SU-DHL-6 (cell line): Measurements from ENCODE around the gene ZXDC.

Experiments used
- H2AFZ ChIP-seq: fragments of 200-600 bp; sonication (generic); 2 replicates; pipeline ENCODE4 v1.6.1; 2014; ENCODE audit warnings: low read depth, mild to moderate bottlenecking, moderate library complexity, mixed read lengths, antibody characterized with exemption, low read length; ENCODE audit not compliant: severe bottlenecking
- H3F3A ChIP-seq: fragments of 200-600 bp; shearing (Covaris generic); 2 replicates; pipeline ENCODE4 v1.6.0; 2016; ENCODE audit warnings: antibody characterized with exemption, mild to moderate bottlenecking; ENCODE audit not compliant: insufficient read depth
- H3K27ac ChIP-seq: fragments of 200-600 bp; sonication (generic); 2 replicates; pipeline ENCODE4 v1.5.1; 2016; ENCODE audit warnings: low read depth, mild to moderate bottlenecking, low read length, moderate library complexity, mixed read lengths
- H3K27me3 ChIP-seq: fragments of 200-600 bp; sonication (generic), shearing (Covaris generic); 2 replicates; pipeline ENCODE4 v1.6.0; 2014; ENCODE audit warnings: mild to moderate bottlenecking, low read length
- H3K36me3 ChIP-seq: fragments of 200-600 bp; sonication (generic); 2 replicates; pipeline ENCODE4 v1.6.1; 2014; ENCODE audit warnings: mild to moderate bottlenecking, low read length, mixed read lengths
- H3K4me2 ChIP-seq: fragments of 300-600, 200-600 bp; shearing (Covaris generic), sonication (generic); 2 replicates; pipeline ENCODE4 v1.6.0; 2014; ENCODE audit warnings: low read length, low read depth, mild to moderate bottlenecking; ENCODE audit not compliant: poor library complexity, severe bottlenecking
- H3K4me3 ChIP-seq: fragments of 200-600 bp; sonication (generic); 2 replicates; pipeline ENCODE4 v1.5.1; 2014; ENCODE audit warnings: antibody characterized with exemption, low read length, mild to moderate bottlenecking, mixed read lengths; ENCODE audit not compliant: insufficient read depth, poor library complexity, severe bottlenecking
- H3K79me2 ChIP-seq: fragments of 200-600 bp; sonication (generic); 2 replicates; pipeline ENCODE4 v1.6.1; 2014; ENCODE audit warnings: mild to moderate bottlenecking, low read length, moderate library complexity; ENCODE audit not compliant: insufficient read depth
- H3K9ac ChIP-seq: fragments of 200-600 bp; sonication (generic); 2 replicates; pipeline ENCODE4 v1.7.0; 2014; ENCODE audit warnings: mild to moderate bottlenecking, low read length
- H3K9me2 ChIP-seq: fragments of 200-600 bp; sonication (generic); replicated peaks from 2 replicates; pipeline ENCODE4 v1.6.1; 2014; ENCODE audit warnings: low read length; ENCODE audit not compliant: insufficient read depth
- H3K9me3 ChIP-seq: fragments of 200-600 bp; sonication (generic); 2 replicates; pipeline ENCODE4 v1.6.1; 2014; ENCODE audit warnings: low read length, mixed read lengths; ENCODE audit not compliant: insufficient read depth
- H4K20me1 ChIP-seq: fragments of 200-600 bp; sonication (generic); 2 replicates; pipeline ENCODE4 v1.6.1; 2014; ENCODE audit warnings: low read depth, mild to moderate bottlenecking, antibody characterized with exemption, low read length, moderate library complexity, mixed read lengths
- CTCF ChIP-seq: fragments of 200-600 bp; sonication (generic); IDR thresholded peaks from one replicate; pipeline ENCODE4 v1.5.1; 2017; ENCODE audit warnings: antibody characterized with exemption, mild to moderate bottlenecking, low read length, moderate library complexity; ENCODE audit not compliant: insufficient read depth, poor library complexity, severe bottlenecking
- EZH2phosphoT487 ChIP-seq: fragments of 200-600 bp; sonication (generic), shearing (Covaris generic); conservative IDR thresholded peaks from 2 replicates; pipeline ENCODE4 v1.6.1; 2018; ENCODE audit warnings: mild to moderate bottlenecking, antibody characterized with exemption, low read length, moderate library complexity, mixed read lengths

Gene ZXDC

DNA sequence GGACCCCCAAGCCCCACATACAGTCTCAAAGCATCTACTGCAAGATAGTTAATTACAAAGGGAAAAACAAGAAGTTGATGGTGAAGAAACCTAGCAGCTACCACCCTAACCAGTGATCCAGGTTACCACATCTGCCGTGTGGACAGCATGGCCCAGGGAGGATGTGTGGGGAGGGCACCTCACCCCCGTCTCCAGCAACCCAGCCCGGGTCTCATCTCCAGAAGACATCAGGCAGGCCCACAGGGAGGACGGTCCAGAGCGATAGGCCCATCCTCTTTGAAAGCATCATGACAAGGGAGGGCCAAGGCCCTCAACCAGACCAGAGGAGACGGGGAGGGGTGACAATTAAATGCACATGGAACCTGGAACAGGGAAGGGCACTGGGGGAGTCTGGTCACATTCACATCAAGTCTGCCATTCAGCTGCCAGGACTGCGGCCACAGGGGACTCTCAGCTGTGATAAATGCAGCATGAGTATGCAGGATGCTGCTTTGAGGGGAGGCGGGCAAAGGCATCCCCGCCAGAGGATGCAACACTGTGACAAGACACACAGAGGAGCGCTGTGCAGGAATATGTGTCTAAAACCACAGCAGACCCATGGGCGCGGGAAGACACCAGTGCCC, 18.8 kb downstream of the ZXDC start:
- H3K4me2 ChIP-seq, result no peak overlapping the region
- TF ChIP-seq CTCF, result no peak
- TF ChIP-seq EZH2phosphoT487, result no peak
- no peaks in the 10 kb centered on the region for H3K9me3 ChIP-seq
- no peaks in the 10 kb centered on the region; the same call in 1 of the 2 replicates for H4K20me1 ChIP-seq
- H2AFZ ChIP-seq, result no peak overlapping the region
- H3K27me3 ChIP-seq, result no peaks in the 10 kb centered on the region
- no peaks in the 10 kb centered on the region; the same call in 1 of the 2 replicates for H3K79me2 ChIP-seq
- H3F3A ChIP-seq, result no peaks in the 10 kb centered on the region
- no peak overlapping the region for H3K27ac ChIP-seq
- no peaks in the 10 kb centered on the region for H3K9me2 ChIP-seq
- H3K9ac ChIP-seq, result no peak overlapping the region
- 0 out of 2 replicates have a peak, but pooled peaks cover 3% of the 10 kb centered on the region for H3K36me3 ChIP-seq
- H3K4me3 ChIP-seq, result no peak overlapping the region

DNA sequence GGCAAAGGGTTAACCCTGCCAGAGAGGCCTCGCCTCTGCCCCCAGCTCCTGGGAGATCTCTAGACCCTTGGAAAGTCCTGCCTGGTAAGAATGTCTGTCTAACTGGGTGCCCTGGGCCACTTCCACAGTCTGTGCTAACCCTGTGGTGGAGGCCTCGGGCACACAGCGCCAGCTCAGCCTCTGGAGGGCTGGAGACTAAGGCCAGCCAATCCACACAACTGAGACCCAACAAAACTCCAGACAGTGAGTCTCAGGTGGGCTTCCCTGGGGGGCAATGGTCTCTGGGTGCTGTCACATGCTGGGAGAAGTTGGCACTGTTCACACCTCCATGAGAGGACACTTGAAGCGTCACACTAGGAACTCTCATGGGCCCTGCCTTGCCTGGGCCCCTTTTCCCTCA, 19.5 kb downstream of the ZXDC start:
- Histone ChIP-seq H4K20me1 (no peaks in the 10 kb centered on the region; the same call in 1 of the 2 replicates), H3K27me3 (no peaks in the 10 kb centered on the region), H2AFZ (no peak overlapping the region), H3K4me3 (no peak overlapping the region), H3F3A (no peaks in the 10 kb centered on the region), H3K4me2 (no peak overlapping the region), H3K9me3 (no peaks in the 10 kb centered on the region), H3K79me2 (no peaks in the 10 kb centered on the region; the same call in 1 of the 2 replicates), H3K9me2 (no peaks in the 10 kb centered on the region), H3K9ac (no peak overlapping the region), H3K27ac (no peak overlapping the region), H3K36me3 (0 out of 2 replicates have a peak, but pooled peaks cover 3% of the 10 kb centered on the region)
- TF ChIP-seq CTCF (no peak), EZH2phosphoT487 (no peak)

- H3K4me2 ChIP-seq, result no peak overlapping the region
- TF ChIP-seq EZH2phosphoT487, result no peak
- TF ChIP-seq CTCF, result no peak
- no peak overlapping the region for H3K4me3 ChIP-seq
- H3K79me2 ChIP-seq, result no peaks in the 10 kb centered on the region; the same call in 1 of the 2 replicates
- no peaks in the 10 kb centered on the region; the same call in 1 of the 2 replicates for H4K20me1 ChIP-seq
- 0 out of 2 replicates have a peak, but pooled peaks cover 3% of the 10 kb centered on the region for H3K36me3 ChIP-seq
- no peaks in the 10 kb centered on the region for H3F3A ChIP-seq
- H3K9me2 ChIP-seq, result no peaks in the 10 kb centered on the region
- H3K9me3 ChIP-seq, result no peaks in the 10 kb centered on the region
- no peak overlapping the region for H3K9ac ChIP-seq
- no peak overlapping the region for H2AFZ ChIP-seq
- no peaks in the 10 kb centered on the region for H3K27me3 ChIP-seq
- no peak overlapping the region for H3K27ac ChIP-seq
Observed at GRCh38 chr3:126454437-126455198, 21.1 kb downstream of the ZXDC start.
